HepG2 (cell line): ENCODE data around the gene SDC1. TPM values are rescaled to one million over a fixed set of nuclear protein-coding genes. Genes with fewer than 3 reads are reported as not detected.

Experiments used
- ATAC-seq: fragments of 200-7000 bp; cut with Tn5 transposase; 3 replicates; pipeline ENCODE4 v1.9.1; 2020; ENCODE audit warnings: mild to moderate bottlenecking, moderate library complexity
- BruUV-seq: library from RNA; stranded (reverse); fragments of 400-500 nt; replicated peaks from 2 replicates; lab custom pipeline; 2021; lab: Mats Ljungman, UMichigan
- CTCF ChIA-PET: fragments of 300-600 bp; formaldehyde crosslinking; extraction: SDS; loops from one replicate; lab custom pipeline; 2021; ENCODE audit warnings: low total read pairs, inconsistent platforms, low intra/inter-chr PET ratio; lab: Yijun Ruan, JAX
- POLR2A ChIA-PET: fragments of 350-600 bp; sonication (Branson Sonifier 250); formaldehyde crosslinking; loops from one replicate; lab custom pipeline; 2020; ENCODE audit warnings: antibody characterized with exemption, inconsistent platforms; lab: Yijun Ruan, JAX
- DNase-seq: peaks from one replicate; pipeline ENCODE4 v3.0.0-alpha.2; 2015; ENCODE audit warnings: low spot score
- FAIRE-seq: peaks from 3 replicates; lab custom pipeline; 2011; peaks lifted over from hg19 to GRCh38; lab: Jason Lieb, UNC
- H2AFZ ChIP-seq: one replicate; pipeline ENCODE4 v1.6.1; 2011; ENCODE audit warnings: low read length, inconsistent platforms
- H3K27ac ChIP-seq: fragments of 300-600 bp; 3 replicates; pipeline ENCODE4 v1.8.0; 2011; ENCODE audit warnings: mixed run types, mild to moderate bottlenecking, mixed read lengths, low read length, inconsistent platforms; ENCODE audit not compliant: insufficient read depth; ENCODE audit errors: extremely low read length
- H3K27me3 ChIP-seq, 2 experiments: fragments of 200-600 bp in 1 of 2; 2 replicates in 1 of 2; 3 replicates in 1 of 2; pipeline versions ENCODE4 v1.6.0 to v1.8.0; 2011; ENCODE audit warnings: low read length in 2 of 2, mild to moderate bottlenecking in 2 of 2, moderate library complexity in 2 of 2, inconsistent platforms in 1 of 2; ENCODE audit not compliant: insufficient read depth in 2 of 2, control insufficient read depth in 1 of 2
- H3K36me3 ChIP-seq, 2 experiments: fragments of 200-600 bp in 1 of 2; replicated peaks in 1 of 2; 2 replicates in 1 of 2; 3 replicates in 1 of 2; pipeline versions ENCODE4 v1.5.1 to v1.8.0; 2011; ENCODE audit warnings: low read length in 2 of 2, inconsistent platforms in 1 of 2; ENCODE audit not compliant: insufficient read depth in 2 of 2, control insufficient read depth in 1 of 2
- H3K4me1 ChIP-seq: 2 replicates; pipeline ENCODE4 v1.5.1; 2012; ENCODE audit warnings: low read length, inconsistent platforms; ENCODE audit not compliant: insufficient read depth
- H3K4me2 ChIP-seq: 2 replicates; pipeline ENCODE4 v1.6.0; 2011; ENCODE audit warnings: low read depth, low read length, inconsistent platforms
- H3K4me3 ChIP-seq, 3 experiments: fragments of 200-600 bp in 1 of 3; sonication (generic), shearing (Covaris generic) in 1 of 3; replicated peaks in 1 of 3; 2 replicates each; pipeline ENCODE4 v1.5.1; 2011 to 2016; ENCODE audit warnings: low read length in 3 of 3, inconsistent platforms in 2 of 3, low read depth in 2 of 3, mild to moderate bottlenecking in 2 of 3, control low read depth in 1 of 3, mixed read lengths in 1 of 3; ENCODE audit not compliant: insufficient read depth in 1 of 3
- H3K79me2 ChIP-seq: one replicate; pipeline ENCODE4 v1.6.1; 2011; ENCODE audit warnings: low read length, inconsistent platforms; ENCODE audit not compliant: insufficient read depth
- H3K9ac ChIP-seq: 2 replicates; pipeline ENCODE4 v1.6.0; 2011; ENCODE audit warnings: mild to moderate bottlenecking, low read depth, low read length, inconsistent platforms; ENCODE audit not compliant: insufficient read depth
- H3K9me3 ChIP-seq: 2 replicates; pipeline ENCODE4 v1.5.1; 2012; ENCODE audit warnings: mild to moderate bottlenecking, low read length
- H4K20me1 ChIP-seq: 2 replicates; pipeline ENCODE4 v1.6.0; 2011; ENCODE audit warnings: inconsistent platforms, mild to moderate bottlenecking, low read length, moderate library complexity; ENCODE audit not compliant: insufficient read depth
- ETV5 ChIP-seq: IDR thresholded peaks from 2 replicates; pipeline ENCODE4 v1.6.1; 2018; ENCODE audit warnings: missing biosample characterization, missing genetic modification reagents, inconsistent platforms, borderline replicate concordance
- FIP1L1 ChIP-seq: fragments of 200-400 bp; formaldehyde crosslinking; IDR thresholded peaks from 2 replicates; pipeline ENCODE4 v1.6.1; 2018; ENCODE audit warnings: low read depth, mild to moderate bottlenecking, low read length, moderate library complexity, borderline replicate concordance; ENCODE audit not compliant: insufficient read depth
- GATAD2A ChIP-seq: IDR thresholded peaks from 2 replicates; pipeline ENCODE4 v1.6.1; 2016
- KDM5B ChIP-seq: sonication (generic); formaldehyde crosslinking; IDR thresholded peaks from 2 replicates; pipeline ENCODE4 v1.4.0; 2020; ENCODE audit warnings: missing genetic modification reagents, mild to moderate bottlenecking, borderline replicate concordance
- NCOR1 ChIP-seq: fragments of 200-600 bp; sonication (generic); IDR thresholded peaks from 2 replicates; pipeline ENCODE4 v1.7.0; 2017; ENCODE audit warnings: antibody characterized with exemption, low read length, borderline replicate concordance
- RXRA ChIP-seq: sonication (generic); formaldehyde crosslinking; IDR thresholded peaks from 2 replicates; pipeline ENCODE4 v1.5.1; 2020; ENCODE audit warnings: missing genetic modification reagents
- SATB2 ChIP-seq: sonication (generic); formaldehyde crosslinking; IDR thresholded peaks from 2 replicates; pipeline ENCODE4 v1.5.0; 2020; ENCODE audit warnings: missing genetic modification reagents
- TAF15 ChIP-seq: fragments of 200-400 bp; formaldehyde crosslinking; IDR thresholded peaks from one replicate; pipeline ENCODE4 v1.6.1; 2018; ENCODE audit warnings: mild to moderate bottlenecking, low read depth, low read length; ENCODE audit not compliant: poor library complexity, severe bottlenecking
- ZNF256 ChIP-seq: sonication (generic); formaldehyde crosslinking; conservative IDR thresholded peaks from 2 replicates; pipeline ENCODE4 v1.4.0; 2020; ENCODE audit warnings: missing genetic modification reagents
- ZNF30 ChIP-seq: sonication (generic); formaldehyde crosslinking; IDR thresholded peaks from 2 replicates; pipeline ENCODE4 v1.5.0; 2020; ENCODE audit warnings: mild to moderate bottlenecking, missing genetic modification reagents
- ZNF335 ChIP-seq: sonication (generic); formaldehyde crosslinking; IDR thresholded peaks from 2 replicates; pipeline ENCODE4 v1.4.0; 2020; ENCODE audit warnings: missing genetic modification reagents
- ZNF337 ChIP-seq: sonication (generic); formaldehyde crosslinking; IDR thresholded peaks from 2 replicates; pipeline ENCODE4 v1.5.1; 2020; ENCODE audit warnings: missing genetic modification reagents, low read depth, mild to moderate bottlenecking, borderline replicate concordance
- ZNF34 ChIP-seq: sonication (generic); formaldehyde crosslinking; IDR thresholded peaks from 2 replicates; pipeline ENCODE4 v1.4.0; 2020; ENCODE audit warnings: mild to moderate bottlenecking, missing genetic modification reagents, borderline replicate concordance
- ZNF562 ChIP-seq: sonication (generic); formaldehyde crosslinking; IDR thresholded peaks from 2 replicates; pipeline ENCODE4 v1.8.0; 2022; ENCODE audit warnings: missing genetic modification reagents, borderline replicate concordance
- ZNF619 ChIP-seq: sonication (generic); formaldehyde crosslinking; IDR thresholded peaks from 2 replicates; pipeline ENCODE4 v1.4.0; 2020; ENCODE audit warnings: mild to moderate bottlenecking, missing genetic modification reagents
- ZNF747 ChIP-seq: sonication (generic); formaldehyde crosslinking; IDR thresholded peaks from 2 replicates; pipeline ENCODE4 v1.8.1; 2023; ENCODE audit warnings: missing genetic modification reagents, mild to moderate bottlenecking, borderline replicate concordance
- WGBS: methylation state at CpG from one replicate; pipeline ENCODE4 v1.1.6; 2017; ENCODE audit warnings: low lambda C conversion rate; 5-methylcytosine and 5-hydroxymethylcytosine counted together
- in situ Hi-C: cut with HindIII; loops from 2 replicates; pipeline ENCODE4 v1.10.0; 2017; ENCODE audit warnings: low pct_unique_long_range_greater_than_20kb; ENCODE audit not compliant: extremely low pct_ligation_motif_present
- intact Hi-C: fragments of 100-400 bp; cut with micrococcal nuclease; formaldehyde crosslinking; loops from one replicate; pipeline ENCODE4 v1.10.0; 2022; ENCODE audit not compliant: unreplicated experiment
- polyA plus RNA-seq, 8 experiments: library from polyadenylated mRNA; depleted of rRNA in 3 of 8; stranded (reverse) in 7 of 8; unstranded in 1 of 8; fragments of >200 nt; fragmentation: Illumina TruSeq in 4 of 8; extraction: Trizol in 4 of 8; gene quantifications; 2 replicates each; pipeline versions ENCODE4 v1.2.1 to v1.2.3, GENCODE V29; 2011 to 2016; ENCODE audit warnings: low read depth in 4 of 8, missing spikeins in 1 of 8, mixed read lengths in 1 of 8; ENCODE audit not compliant: insufficient read depth in 1 of 8
- total RNA-seq, 5 experiments: library from RNA; depleted of rRNA; stranded (reverse); fragments of >200 nt; fragmentation: Illumina TruSeq; extraction: Trizol; gene quantifications; 2 replicates each; pipeline ENCODE4 v1.2.3, GENCODE V29; 2016; ENCODE audit warnings: low read depth in 1 of 5
- TF ChIP-seq, protein P1 (sequence below): sonication (generic); formaldehyde crosslinking; IDR thresholded peaks from 2 replicates; pipeline ENCODE4 v1.4.0; 2020; ENCODE audit warnings: missing genetic modification reagents, borderline replicate concordance

Gene SDC1
- total and polyA plus RNA-seq, 2 of the 13 experiments (the other 11 are each of a cell fraction or from before 2014, with no cell fraction given) = 108 to 119 TPM

DNA sequence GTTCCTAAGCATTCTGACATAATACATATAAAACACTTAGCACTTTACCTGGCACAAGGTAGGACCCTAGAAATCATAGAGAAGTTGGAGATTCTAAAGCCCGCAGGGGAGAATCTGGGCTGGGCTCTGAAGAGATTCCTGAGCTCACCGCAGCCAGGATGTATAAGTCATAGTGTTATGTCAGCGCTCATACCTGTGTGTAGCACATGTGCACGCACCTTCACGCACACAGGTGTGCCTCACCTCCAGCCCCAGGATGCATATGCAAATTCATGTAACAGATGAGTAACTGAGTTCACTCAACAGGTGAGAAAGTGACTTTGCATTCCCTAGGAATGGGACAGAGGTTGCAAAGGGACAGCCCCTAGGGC is 7.9 kb upstream of the SDC1 start:
- H3K9ac ChIP-seq = no peak overlapping the region
- no peak for FAIRE-seq
- CTCF ChIA-PET = no interaction called here
- no TSS peak for BruUV-seq
- no peak for TF ChIP-seq ZNF562
- no peak for TF ChIP-seq ZNF619 (CRISPR knock-in tag)
- TF ChIP-seq RXRA (CRISPR knock-in tag) = no peak
- TF ChIP-seq FIP1L1 = no peak
- TF ChIP-seq ZNF335 (CRISPR knock-in tag) = no peak
- TF ChIP-seq ZNF747 (CRISPR knock-in tag) = no peak
- TF ChIP-seq TAF15 = no peak
- TF ChIP-seq ZNF34 (CRISPR knock-in tag) = no peak
- TF ChIP-seq ZNF337 (CRISPR knock-in tag) = no peak
- TF ChIP-seq ZNF30 (CRISPR knock-in tag) = no peak
- TF ChIP-seq, protein P1, sequence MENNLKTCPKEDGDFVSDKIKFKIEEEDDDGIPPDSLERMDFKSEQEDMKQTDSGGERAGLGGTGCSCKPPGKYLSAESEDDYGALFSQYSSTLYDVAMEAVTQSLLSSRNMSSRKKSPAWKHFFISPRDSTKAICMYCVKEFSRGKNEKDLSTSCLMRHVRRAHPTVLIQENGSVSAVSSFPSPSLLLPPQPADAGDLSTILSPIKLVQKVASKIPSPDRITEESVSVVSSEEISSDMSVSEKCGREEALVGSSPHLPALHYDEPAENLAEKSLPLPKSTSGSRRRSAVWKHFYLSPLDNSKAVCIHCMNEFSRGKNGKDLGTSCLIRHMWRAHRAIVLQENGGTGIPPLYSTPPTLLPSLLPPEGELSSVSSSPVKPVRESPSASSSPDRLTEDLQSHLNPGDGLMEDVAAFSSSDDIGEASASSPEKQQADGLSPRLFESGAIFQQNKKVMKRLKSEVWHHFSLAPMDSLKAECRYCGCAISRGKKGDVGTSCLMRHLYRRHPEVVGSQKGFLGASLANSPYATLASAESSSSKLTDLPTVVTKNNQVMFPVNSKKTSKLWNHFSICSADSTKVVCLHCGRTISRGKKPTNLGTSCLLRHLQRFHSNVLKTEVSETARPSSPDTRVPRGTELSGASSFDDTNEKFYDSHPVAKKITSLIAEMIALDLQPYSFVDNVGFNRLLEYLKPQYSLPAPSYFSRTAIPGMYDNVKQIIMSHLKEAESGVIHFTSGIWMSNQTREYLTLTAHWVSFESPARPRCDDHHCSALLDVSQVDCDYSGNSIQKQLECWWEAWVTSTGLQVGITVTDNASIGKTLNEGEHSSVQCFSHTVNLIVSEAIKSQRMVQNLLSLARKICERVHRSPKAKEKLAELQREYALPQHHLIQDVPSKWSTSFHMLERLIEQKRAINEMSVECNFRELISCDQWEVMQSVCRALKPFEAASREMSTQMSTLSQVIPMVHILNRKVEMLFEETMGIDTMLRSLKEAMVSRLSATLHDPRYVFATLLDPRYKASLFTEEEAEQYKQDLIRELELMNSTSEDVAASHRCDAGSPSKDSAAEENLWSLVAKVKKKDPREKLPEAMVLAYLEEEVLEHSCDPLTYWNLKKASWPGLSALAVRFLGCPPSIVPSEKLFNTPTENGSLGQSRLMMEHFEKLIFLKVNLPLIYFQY (CRISPR knock-in tag) = no peak
- TF ChIP-seq KDM5B (CRISPR knock-in tag) = no peak
- no peak for TF ChIP-seq ZNF256 (CRISPR knock-in tag)
- no peak for TF ChIP-seq ETV5 (CRISPR knock-in tag)
- TF ChIP-seq NCOR1 = no peak
- no peak for TF ChIP-seq GATAD2A (CRISPR knock-in tag)
- TF ChIP-seq SATB2 = no peak
- TF ChIP-seq, all 625 proteins: peak for 0
- Histone ChIP-seq H3K4me1 (peaks cover 19% of the 10 kb centered on the region), H3K27me3 (peaks cover 0 to 5% of the 10 kb centered on the region in 2 experiments; a peak in 4 of 5 replicates), H3K36me3 (no peaks in the 10 kb centered on the region), H3K9me3 (no peaks in the 10 kb centered on the region), H3K27ac (no peak overlapping the region), H3K4me3 (no peak overlapping the region), H3K79me2 (no peaks in the 10 kb centered on the region), H3K4me2 (no peak overlapping the region), H2AFZ (no peak overlapping the region), H4K20me1 (no peaks in the 10 kb centered on the region)
- POLR2A ChIA-PET = interaction anchor here (1.2 to 1.7 kb wide), 2 partner anchors 10 to 24 kb away, joined by 6 to 7 read pairs; no protein-coding TSS in a partner anchor
- in situ Hi-C loops = no loop called here
- no peak for ATAC-seq
- no peak for DNase-seq
- 70% methylated on average over 5 of the region's 5 CpGs for WGBS
- intact Hi-C loops = no loop called here
